DND-41 (cell line): Measurements from ENCODE around the gene CST9L.

ENCODE experiments used
- CTCF ChIP-seq: IDR thresholded peaks from 2 replicates; pipeline ENCODE4 v1.5.1; 2012; ENCODE audit warnings: borderline replicate concordance, low read length, moderate library complexity, mild to moderate bottlenecking; ENCODE audit not compliant: poor library complexity, severe bottlenecking; ENCODE audit errors: extremely low read depth
- EZH2 ChIP-seq: IDR thresholded peaks from 3 replicates; pipeline ENCODE4 v1.6.1; 2012; ENCODE audit warnings: borderline replicate concordance, low read depth, mild to moderate bottlenecking, moderate library complexity, low read length, inconsistent platforms; ENCODE audit not compliant: severe bottlenecking

- no peak for TF ChIP-seq CTCF
- no peak for TF ChIP-seq EZH2
These were observed 15.2 kb upstream of the CST9L start for GRCh38 chr20:23583526-23583925.
